Mesendoderm (in vitro differentiated cells): ENCODE measurements around the gene HMX2.

Experiments
- DNase-seq: peaks from one replicate; pipeline ENCODE4 v3.0.0; 2013
- H2AK5ac ChIP-seq: 2 replicates; pipeline ENCODE4 v1.6.1; 2013; ENCODE audit warnings: low read length, inconsistent platforms
- H2BK120ac ChIP-seq: 2 replicates; pipeline ENCODE4 v1.6.1; 2013; ENCODE audit warnings: low read depth, mild to moderate bottlenecking, low read length, moderate library complexity, mixed read lengths
- H2BK15ac ChIP-seq: replicated peaks from 2 replicates; pipeline ENCODE4 v1.6.1; 2013; ENCODE audit warnings: low read depth, mild to moderate bottlenecking, moderate library complexity
- H2BK5ac ChIP-seq: 2 replicates; pipeline ENCODE4 v1.6.1; 2013; ENCODE audit warnings: low read length, inconsistent platforms
- H3K18ac ChIP-seq: 2 replicates; pipeline ENCODE4 v1.6.1; 2013; ENCODE audit warnings: mild to moderate bottlenecking, low read length, mixed read lengths
- H3K23ac ChIP-seq: one replicate; pipeline ENCODE4 v1.6.1; 2013; ENCODE audit warnings: low read length
- H3K27ac ChIP-seq: 2 replicates; pipeline ENCODE4 v1.5.1; 2013; ENCODE audit warnings: low read depth, mild to moderate bottlenecking, inconsistent platforms, low read length, moderate library complexity
- H3K27me3 ChIP-seq: 2 replicates; pipeline ENCODE4 v1.6.1; 2013; ENCODE audit warnings: low read length, control low read depth, mild to moderate bottlenecking, inconsistent platforms; ENCODE audit not compliant: insufficient read depth, poor library complexity
- H3K36me3 ChIP-seq: 2 replicates; pipeline ENCODE4 v1.6.1; 2013; ENCODE audit warnings: low read length, inconsistent platforms; ENCODE audit not compliant: control insufficient read depth, insufficient read depth
- H3K4ac ChIP-seq: one replicate; pipeline ENCODE4 v1.6.1; 2013; ENCODE audit warnings: low read depth, mild to moderate bottlenecking, low read length, moderate library complexity
- H3K4me1 ChIP-seq: 2 replicates; pipeline ENCODE4 v1.6.1; 2013; ENCODE audit warnings: low read depth, low read length, inconsistent platforms; ENCODE audit not compliant: control insufficient read depth
- H3K4me2 ChIP-seq: 2 replicates; pipeline ENCODE4 v1.6.1; 2013; ENCODE audit warnings: low read length
- H3K4me3 ChIP-seq: 2 replicates; pipeline ENCODE4 v1.5.1; 2013; ENCODE audit warnings: mild to moderate bottlenecking, low read length
- H3K56ac ChIP-seq: one replicate; pipeline ENCODE4 v1.6.1; 2013; ENCODE audit warnings: low read length
- H3K79me1 ChIP-seq: 2 replicates; pipeline ENCODE4 v1.6.1; 2013; ENCODE audit warnings: low read length, inconsistent platforms
- H3K79me2 ChIP-seq: 2 replicates; pipeline ENCODE4 v1.6.1; 2013; ENCODE audit warnings: mild to moderate bottlenecking, low read length; ENCODE audit not compliant: control insufficient read depth, insufficient read depth
- H3K9ac ChIP-seq: 2 replicates; pipeline ENCODE4 v1.6.1; 2013; ENCODE audit warnings: low read length, inconsistent platforms
- H4K5ac ChIP-seq: one replicate; pipeline ENCODE4 v1.6.1; 2013; ENCODE audit warnings: low read length
- H4K8ac ChIP-seq: one replicate; pipeline ENCODE4 v1.6.1; 2013; ENCODE audit warnings: low read depth, mild to moderate bottlenecking, control low read depth, low read length, moderate library complexity
- WGBS: extraction: QIAGEN DNeasy Blood & Tissue Kit; methylation state at CpG from one replicate; pipeline ENCODE4 v1.1.7; 2013; ENCODE audit warnings: low lambda C conversion rate, missing lambda C conversion rate; ENCODE audit not compliant: insufficient coverage; ENCODE audit errors: extremely low coverage; 5-methylcytosine and 5-hydroxymethylcytosine counted together

Gene HMX2

GRCh38 chr10:123144697-123145541 is 3.0 kb upstream of the HMX2 start:
- no peak overlapping the region for H2BK120ac ChIP-seq
- no peak overlapping the region for H3K9ac ChIP-seq
- no peak overlapping the region for H3K4ac ChIP-seq
- no peak overlapping the region for H3K18ac ChIP-seq
- no peaks in the 10 kb centered on the region for H3K4me1 ChIP-seq
- no CpG with 5 or more reads among the region's 29 CpGs for WGBS
- no peaks in the 10 kb centered on the region for H3K36me3 ChIP-seq
- no peak overlapping the region for H3K4me2 ChIP-seq
- peak; percentile 64 for DNase-seq
- H3K23ac ChIP-seq = no peak overlapping the region
- no peak overlapping the region for H2BK15ac ChIP-seq
- H3K27ac ChIP-seq = no peak overlapping the region
- peaks cover 94% of the 10 kb centered on the region for H3K27me3 ChIP-seq
- no peak overlapping the region for H4K8ac ChIP-seq
- no peak overlapping the region for H2BK5ac ChIP-seq
- no peaks in the 10 kb centered on the region for H3K79me1 ChIP-seq
- H2AK5ac ChIP-seq = no peak overlapping the region
- no peak overlapping the region for H4K5ac ChIP-seq
- H3K4me3 ChIP-seq = no peak overlapping the region
- H3K79me2 ChIP-seq = no peaks in the 10 kb centered on the region
- no peak overlapping the region for H3K56ac ChIP-seq

GRCh38 chr10:123145542-123146012 is 2.4 kb upstream of the HMX2 start:
- WGBS = no CpG with 5 or more reads among the region's 14 CpGs
- H3K4me1 ChIP-seq = no peaks in the 10 kb centered on the region
- no peaks in the 10 kb centered on the region for H3K36me3 ChIP-seq
- H3K9ac ChIP-seq = no peak overlapping the region
- H4K5ac ChIP-seq = no peak overlapping the region
- H3K4me3 ChIP-seq = no peak overlapping the region
- H2AK5ac ChIP-seq = no peak overlapping the region
- no peaks in the 10 kb centered on the region for H3K79me2 ChIP-seq
- H2BK15ac ChIP-seq = no peak overlapping the region
- no peak overlapping the region for H3K56ac ChIP-seq
- H3K23ac ChIP-seq = no peak overlapping the region
- H3K18ac ChIP-seq = no peak overlapping the region
- peaks cover 94% of the 10 kb centered on the region for H3K27me3 ChIP-seq
- H3K79me1 ChIP-seq = no peaks in the 10 kb centered on the region
- H3K4me2 ChIP-seq = no peak overlapping the region
- no peak for DNase-seq
- H3K4ac ChIP-seq = no peak overlapping the region
- no peak overlapping the region for H4K8ac ChIP-seq
- no peak overlapping the region for H2BK120ac ChIP-seq
- no peak overlapping the region for H2BK5ac ChIP-seq
- no peak overlapping the region for H3K27ac ChIP-seq

- no CpG with 5 or more reads among the region's 59 CpGs for WGBS
- no peak overlapping the region for H3K4me3 ChIP-seq
- no peak overlapping the region for H3K4ac ChIP-seq
- H3K36me3 ChIP-seq = no peaks in the 10 kb centered on the region
- H3K4me2 ChIP-seq = no peak overlapping the region
- H3K56ac ChIP-seq = peak overlapping the region; percentile 32
- no peaks in the 10 kb centered on the region for H3K79me1 ChIP-seq
- H3K27me3 ChIP-seq = peaks cover 92% of the 10 kb centered on the region
- H3K9ac ChIP-seq = no peak overlapping the region
- H2BK15ac ChIP-seq = no peak overlapping the region
- H3K79me2 ChIP-seq = no peaks in the 10 kb centered on the region
- H2BK5ac ChIP-seq = no peak overlapping the region
- no peak overlapping the region for H4K8ac ChIP-seq
- no peak overlapping the region for H2AK5ac ChIP-seq
- H3K23ac ChIP-seq = no peak overlapping the region
- H3K18ac ChIP-seq = no peak overlapping the region
- no peak overlapping the region for H2BK120ac ChIP-seq
- DNase-seq = no peak
- no peaks in the 10 kb centered on the region for H3K4me1 ChIP-seq
- no peak overlapping the region for H3K27ac ChIP-seq
- no peak overlapping the region for H4K5ac ChIP-seq
Measured at GRCh38 chr10:123146013-123146893, 1.7 kb upstream of the HMX2 start.

GRCh38 chr10:123146894-123147634 is 872 bp upstream of the HMX2 start:
- no peak overlapping the region for H3K27ac ChIP-seq
- H4K8ac ChIP-seq = no peak overlapping the region
- no peaks in the 10 kb centered on the region for H3K79me2 ChIP-seq
- peak overlapping the region; percentile 32 for H3K56ac ChIP-seq
- H3K4ac ChIP-seq = no peak overlapping the region
- H4K5ac ChIP-seq = no peak overlapping the region
- no peak overlapping the region for H3K23ac ChIP-seq
- no peak overlapping the region for H2BK120ac ChIP-seq
- no peak overlapping the region for H2AK5ac ChIP-seq
- no CpG with 5 or more reads among the region's 24 CpGs for WGBS
- H3K27me3 ChIP-seq = peaks cover 87% of the 10 kb centered on the region
- no peaks in the 10 kb centered on the region for H3K79me1 ChIP-seq
- no peak overlapping the region for H3K4me2 ChIP-seq
- no peaks in the 10 kb centered on the region for H3K4me1 ChIP-seq
- no peaks in the 10 kb centered on the region for H3K36me3 ChIP-seq
- no peak overlapping the region for H2BK15ac ChIP-seq
- no peak overlapping the region for H3K4me3 ChIP-seq
- H2BK5ac ChIP-seq = no peak overlapping the region
- H3K9ac ChIP-seq = no peak overlapping the region
- DNase-seq = no peak
- no peak overlapping the region for H3K18ac ChIP-seq

GRCh38 chr10:123148414-123149161 is 652 bp downstream of the HMX2 start:
- Histone ChIP-seq H3K56ac (peak overlapping the region; percentile 44), H4K5ac (no peak overlapping the region), H3K4me2 (peak overlapping the region; percentile 19), H2BK15ac (no peak overlapping the region), H3K4me3 (no peak overlapping the region), H2AK5ac (no peak overlapping the region), H2BK120ac (no peak overlapping the region), H2BK5ac (no peak overlapping the region), H3K9ac (no peak overlapping the region), H3K36me3 (no peaks in the 10 kb centered on the region), H3K79me2 (no peaks in the 10 kb centered on the region), H3K23ac (no peak overlapping the region), H3K27ac (no peak overlapping the region), H3K27me3 (peaks cover 72% of the 10 kb centered on the region), H3K4ac (no peak overlapping the region), H4K8ac (no peak overlapping the region), H3K4me1 (no peaks in the 10 kb centered on the region), H3K18ac (no peak overlapping the region), H3K79me1 (no peaks in the 10 kb centered on the region)
- WGBS = no CpG with 5 or more reads among the region's 55 CpGs
- peak; percentile 54 for DNase-seq
